DOHH2 (cell line): Measurements from ENCODE around the gene MAPK13.

Experiments used
- EZH2phosphoT487 ChIP-seq: fragments of 200-600 bp; sonication (generic); IDR thresholded peaks from 2 replicates; pipeline ENCODE4 v1.6.1; 2017; ENCODE audit warnings: borderline replicate concordance, mild to moderate bottlenecking, antibody characterized with exemption, low read length, moderate library complexity, mixed read lengths
- TF ChIP-seq, protein P1 (sequence below): fragments of 200-600 bp; sonication (generic); IDR thresholded peaks from one replicate; pipeline ENCODE4 v1.5.1; 2014; ENCODE audit warnings: antibody characterized with exemption, mild to moderate bottlenecking, low read depth, low read length; ENCODE audit not compliant: poor library complexity, severe bottlenecking

DNA sequence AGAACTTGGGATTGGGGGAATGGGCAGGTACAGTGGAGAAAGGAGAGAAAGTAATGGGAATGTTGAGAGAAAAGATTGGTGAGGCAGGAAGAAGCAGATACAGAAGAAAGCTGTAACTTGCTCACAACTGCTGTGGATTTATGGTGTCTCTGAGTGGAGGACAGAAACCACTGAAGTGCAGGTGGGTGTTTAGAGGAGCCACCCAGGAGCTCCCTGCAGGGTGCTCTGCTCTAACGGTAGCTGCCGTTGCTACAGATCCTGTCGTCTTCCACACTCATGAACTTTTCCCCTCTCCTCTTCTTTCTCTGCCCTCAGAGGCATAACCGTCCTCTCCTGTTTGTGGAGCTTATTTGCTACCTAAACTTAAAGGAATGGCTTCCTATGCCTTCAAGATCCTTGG, 27.5 kb upstream of the MAPK13 start:
- TF ChIP-seq, protein P1, sequence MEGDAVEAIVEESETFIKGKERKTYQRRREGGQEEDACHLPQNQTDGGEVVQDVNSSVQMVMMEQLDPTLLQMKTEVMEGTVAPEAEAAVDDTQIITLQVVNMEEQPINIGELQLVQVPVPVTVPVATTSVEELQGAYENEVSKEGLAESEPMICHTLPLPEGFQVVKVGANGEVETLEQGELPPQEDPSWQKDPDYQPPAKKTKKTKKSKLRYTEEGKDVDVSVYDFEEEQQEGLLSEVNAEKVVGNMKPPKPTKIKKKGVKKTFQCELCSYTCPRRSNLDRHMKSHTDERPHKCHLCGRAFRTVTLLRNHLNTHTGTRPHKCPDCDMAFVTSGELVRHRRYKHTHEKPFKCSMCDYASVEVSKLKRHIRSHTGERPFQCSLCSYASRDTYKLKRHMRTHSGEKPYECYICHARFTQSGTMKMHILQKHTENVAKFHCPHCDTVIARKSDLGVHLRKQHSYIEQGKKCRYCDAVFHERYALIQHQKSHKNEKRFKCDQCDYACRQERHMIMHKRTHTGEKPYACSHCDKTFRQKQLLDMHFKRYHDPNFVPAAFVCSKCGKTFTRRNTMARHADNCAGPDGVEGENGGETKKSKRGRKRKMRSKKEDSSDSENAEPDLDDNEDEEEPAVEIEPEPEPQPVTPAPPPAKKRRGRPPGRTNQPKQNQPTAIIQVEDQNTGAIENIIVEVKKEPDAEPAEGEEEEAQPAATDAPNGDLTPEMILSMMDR = no peak
- no peak for TF ChIP-seq EZH2phosphoT487
